Gastroesophageal sphincter (tissue), 3 donors: ENCODE measurements around the gene SENP5.

ENCODE experiments used
- CTCF ChIP-seq, 4 experiments: fragments of 200-600 bp in 2 of 4; fragments of 450-650 bp in 2 of 4; sonication (generic) in 1 of 4; IDR thresholded peaks; one replicate each; pipeline ENCODE4 v1.5.1; 2017 to 2019; ENCODE audit warnings: antibody characterized with exemption in 4 of 4, mild to moderate bottlenecking in 2 of 4, moderate library complexity in 2 of 4
- POLR2AphosphoS5 ChIP-seq: sonication (generic); formaldehyde crosslinking; IDR thresholded peaks from one replicate; pipeline ENCODE4 v1.6.1; 2017; ENCODE audit warnings: antibody characterized with exemption

- no peak for TF ChIP-seq POLR2AphosphoS5
- TF ChIP-seq CTCF (IDR thresholded peaks at IDR 0.05), result no peak
Measured at GRCh38 chr3:196936288-196936687, 68.6 kb downstream of the SENP5 start.
